Retinal pigment epithelial cell (primary cell): ENCODE data around the gene AGBL4.

ENCODE experiments used
- DNase-seq: peaks from one replicate; pipeline ENCODE4 v3.0.0-alpha.2; 2010; ENCODE audit warnings: low read depth
- H3K4me3 ChIP-seq: 2 replicates; pipeline ENCODE4 v1.5.1; 2011; ENCODE audit warnings: mild to moderate bottlenecking, low read length, control low read depth, moderate library complexity
- TF ChIP-seq, protein P1 (sequence below): conservative IDR thresholded peaks from 2 replicates; pipeline ENCODE4 v1.5.1; 2011; ENCODE audit warnings: low read depth, low read length, control low read depth, inconsistent platforms

AGBL4 gene

DNA sequence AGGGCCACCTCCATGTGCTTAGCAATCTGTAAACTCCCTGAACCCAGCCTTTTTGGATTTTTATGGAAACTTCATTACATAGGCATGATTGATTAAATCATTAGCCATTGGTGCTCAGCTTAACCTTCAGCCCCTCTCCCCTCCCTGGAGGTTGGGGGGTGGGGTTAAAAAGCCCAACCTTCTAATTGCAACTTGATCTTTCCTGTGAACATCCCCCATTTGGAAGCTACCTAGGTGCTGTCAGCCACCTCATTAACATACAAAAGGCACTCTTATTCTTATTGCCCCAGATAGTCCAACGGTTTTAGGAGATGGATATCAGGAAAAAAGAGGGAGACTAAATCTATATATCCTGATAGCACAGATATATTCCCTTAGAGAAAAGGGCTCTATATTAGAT lies 823.0 kb downstream of the AGBL4 start:
- no peak for DNase-seq
- H3K4me3 ChIP-seq = no peak overlapping the region
- TF ChIP-seq, protein P1, sequence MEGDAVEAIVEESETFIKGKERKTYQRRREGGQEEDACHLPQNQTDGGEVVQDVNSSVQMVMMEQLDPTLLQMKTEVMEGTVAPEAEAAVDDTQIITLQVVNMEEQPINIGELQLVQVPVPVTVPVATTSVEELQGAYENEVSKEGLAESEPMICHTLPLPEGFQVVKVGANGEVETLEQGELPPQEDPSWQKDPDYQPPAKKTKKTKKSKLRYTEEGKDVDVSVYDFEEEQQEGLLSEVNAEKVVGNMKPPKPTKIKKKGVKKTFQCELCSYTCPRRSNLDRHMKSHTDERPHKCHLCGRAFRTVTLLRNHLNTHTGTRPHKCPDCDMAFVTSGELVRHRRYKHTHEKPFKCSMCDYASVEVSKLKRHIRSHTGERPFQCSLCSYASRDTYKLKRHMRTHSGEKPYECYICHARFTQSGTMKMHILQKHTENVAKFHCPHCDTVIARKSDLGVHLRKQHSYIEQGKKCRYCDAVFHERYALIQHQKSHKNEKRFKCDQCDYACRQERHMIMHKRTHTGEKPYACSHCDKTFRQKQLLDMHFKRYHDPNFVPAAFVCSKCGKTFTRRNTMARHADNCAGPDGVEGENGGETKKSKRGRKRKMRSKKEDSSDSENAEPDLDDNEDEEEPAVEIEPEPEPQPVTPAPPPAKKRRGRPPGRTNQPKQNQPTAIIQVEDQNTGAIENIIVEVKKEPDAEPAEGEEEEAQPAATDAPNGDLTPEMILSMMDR = no peak

DNA sequence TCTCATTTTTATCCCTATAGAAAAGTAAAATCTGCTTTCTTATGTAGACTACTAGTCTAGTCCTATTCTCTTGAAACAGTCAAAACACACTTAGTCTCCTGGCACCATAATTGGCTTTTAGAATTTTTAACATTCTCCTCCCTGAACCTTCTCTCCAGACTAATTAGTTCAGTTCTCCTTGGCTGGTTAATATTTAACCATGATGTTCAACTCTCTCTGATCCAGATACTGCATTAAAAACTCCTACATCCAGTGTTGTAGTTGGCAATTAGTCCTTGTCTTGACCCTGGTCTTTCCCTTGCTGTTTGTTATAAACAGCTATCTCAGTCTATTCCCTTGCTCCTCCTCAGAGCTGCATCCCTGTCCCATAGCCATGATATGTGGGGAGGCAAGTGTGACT lies 824.2 kb downstream of the AGBL4 start:
- H3K4me3 ChIP-seq = no peak overlapping the region
- DNase-seq = peak; percentile 6
- TF ChIP-seq, protein P1 = no peak

DNA sequence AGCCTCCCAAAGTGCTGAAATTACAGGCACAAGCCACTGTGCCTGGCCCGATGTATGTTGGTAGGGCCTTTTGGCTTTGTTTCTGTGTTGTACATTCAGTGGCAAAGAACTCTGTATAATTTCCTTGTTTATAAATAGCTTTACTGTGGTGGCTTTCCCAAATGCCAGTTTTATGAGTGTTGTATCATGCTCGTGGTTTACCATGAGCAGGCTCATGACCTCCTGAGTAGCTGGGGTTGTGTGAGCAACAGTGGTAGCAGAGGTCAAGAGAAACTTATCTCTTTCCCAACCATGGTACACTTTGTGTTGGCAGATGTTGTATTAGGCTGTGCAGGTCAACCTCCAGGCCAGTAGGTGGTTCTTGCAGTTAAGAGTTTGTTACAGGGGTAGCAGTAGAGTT lies 826.7 kb downstream of the AGBL4 start:
- DNase-seq = no peak
- H3K4me3 ChIP-seq = no peak overlapping the region
- TF ChIP-seq, protein P1 = no peak

DNA sequence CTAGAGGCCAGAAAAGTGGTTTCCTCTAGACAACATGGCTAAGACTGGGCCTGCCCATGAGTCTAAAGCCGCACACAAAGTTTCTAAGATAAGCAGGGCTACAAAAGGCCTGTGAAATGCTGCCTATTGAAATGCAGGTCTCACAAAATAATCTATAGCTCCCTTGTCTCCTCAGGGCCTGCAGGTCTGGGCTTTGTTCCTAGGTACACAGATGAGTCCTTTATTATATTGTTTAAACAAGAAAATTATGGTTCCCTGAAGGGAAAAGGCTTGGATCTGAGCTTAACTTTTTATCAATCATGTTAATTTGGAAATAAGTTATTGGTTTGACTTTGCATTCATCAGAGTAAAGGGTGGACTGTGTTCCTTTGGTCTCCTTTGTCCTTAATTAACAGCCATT lies 833.6 kb downstream of the AGBL4 start:
- H3K4me3 ChIP-seq = no peak overlapping the region
- DNase-seq = no peak
- TF ChIP-seq, protein P1 = no peak

DNA sequence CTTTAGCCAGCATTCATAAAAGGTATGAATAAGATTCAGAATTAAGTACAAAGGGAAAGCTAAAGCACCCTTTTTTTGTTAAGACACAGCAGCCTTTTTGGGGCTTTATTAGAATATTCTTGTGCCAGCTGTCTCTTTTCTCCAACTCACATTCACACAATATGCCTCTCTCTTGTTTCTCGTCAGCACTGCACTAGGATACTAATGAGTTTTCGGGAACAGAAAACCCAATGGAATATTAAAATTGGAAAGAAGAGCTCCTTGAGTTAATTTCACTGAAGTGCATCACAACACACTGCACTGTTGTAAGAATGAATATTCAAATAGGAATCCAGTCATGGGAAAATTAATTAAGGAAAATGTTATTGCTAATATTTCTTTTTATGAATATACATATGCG lies 836.7 kb downstream of the AGBL4 start:
- TF ChIP-seq, protein P1 = no peak

DNA sequence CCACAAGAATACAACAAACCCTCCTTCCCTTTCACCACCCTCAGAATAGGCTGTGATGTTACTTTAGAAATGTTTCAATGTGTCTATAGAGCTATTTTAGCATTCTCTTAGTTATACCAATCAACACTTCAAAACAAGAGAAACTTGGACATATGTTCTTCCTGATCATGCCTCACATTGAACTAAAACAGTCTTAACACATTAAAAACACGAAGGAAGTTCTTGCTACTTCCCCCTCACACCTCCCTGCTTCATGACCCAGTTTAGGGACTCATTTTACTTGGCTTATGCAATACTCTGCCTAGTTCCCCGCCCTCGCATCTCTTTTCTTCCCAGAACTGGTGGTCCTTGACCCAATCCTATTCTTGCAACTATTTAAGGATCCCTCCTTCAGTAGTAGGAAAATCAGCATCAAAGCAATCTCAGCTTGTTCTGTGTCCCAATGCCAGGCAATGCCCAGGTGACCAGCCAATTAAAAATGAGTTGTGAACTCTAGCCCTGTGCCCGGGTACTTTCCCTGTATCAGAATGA lies 838.2 kb downstream of the AGBL4 start:
- DNase-seq = no peak
- TF ChIP-seq, protein P1 = no peak
- no peak overlapping the region for H3K4me3 ChIP-seq

More for the DNA sequence above, 836.7 kb downstream of the AGBL4 start:
- DNase-seq = no peak
- H3K4me3 ChIP-seq = no peak overlapping the region

DNA sequence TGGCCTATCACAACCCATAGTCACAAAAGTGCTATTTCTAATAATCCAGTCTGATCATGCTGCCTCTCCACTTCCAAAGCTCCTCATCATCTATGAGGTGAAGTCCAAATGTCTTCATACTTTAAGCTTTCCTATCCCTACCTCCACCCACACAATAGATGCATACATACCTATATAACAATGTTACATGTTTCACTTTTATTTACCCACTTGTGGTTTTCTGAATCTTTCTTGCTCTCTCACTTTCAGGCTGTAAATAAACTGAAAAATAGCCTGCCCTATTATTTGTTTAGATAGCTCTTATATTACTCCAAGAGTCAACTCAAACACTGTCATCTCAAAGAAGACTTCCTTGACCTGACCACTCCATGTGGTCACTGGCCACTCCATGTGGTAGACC lies 840.3 kb downstream of the AGBL4 start:
- no peak for DNase-seq
- H3K4me3 ChIP-seq = no peak overlapping the region
- TF ChIP-seq, protein P1 = no peak
